ENCODE measurements around the gene HSD17B14. TPM values are rescaled to one million over a fixed set of nuclear protein-coding genes. Genes with fewer than 3 reads are reported as not detected.

Gene HSD17B14
- total RNA-seq, 1 experiment from 2014 or later = 3.9 TPM

DNA sequence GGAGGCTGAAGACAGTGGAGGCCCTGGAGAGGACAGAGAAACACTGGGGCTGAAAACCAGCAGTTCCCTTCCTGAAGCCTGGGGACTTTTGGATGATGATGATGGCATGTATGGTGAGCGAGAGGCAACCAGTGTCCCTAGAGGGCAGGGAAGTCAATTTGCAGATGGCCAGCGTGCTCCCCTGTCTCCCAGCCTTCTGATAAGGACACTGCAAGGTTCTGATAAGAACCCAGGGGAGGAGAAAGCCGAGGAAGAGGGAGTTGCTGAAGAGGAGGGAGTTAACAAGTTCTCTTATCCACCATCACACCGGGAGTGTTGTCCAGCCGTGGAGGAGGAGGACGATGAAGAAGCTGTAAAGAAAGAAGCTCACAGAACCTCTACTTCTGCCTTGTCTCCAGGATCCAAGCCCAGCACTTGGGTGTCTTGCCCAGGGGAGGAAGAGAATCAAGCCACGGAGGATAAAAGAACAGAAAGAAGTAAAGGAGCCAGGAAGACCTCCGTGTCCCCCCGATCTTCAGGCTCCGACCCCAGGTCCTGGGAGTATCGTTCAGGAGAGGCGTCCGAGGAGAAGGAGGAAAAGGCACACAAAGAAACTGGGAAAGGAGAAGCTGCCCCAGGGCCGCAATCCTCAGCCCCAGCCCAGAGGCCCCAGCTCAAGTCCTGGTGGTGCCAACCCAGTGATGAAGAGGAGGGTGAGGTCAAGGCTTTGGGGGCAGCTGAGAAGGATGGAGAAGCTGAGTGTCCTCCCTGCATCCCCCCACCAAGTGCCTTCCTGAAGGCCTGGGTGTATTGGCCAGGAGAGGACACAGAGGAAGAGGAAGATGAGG is 37.4 kb upstream of the HSD17B14 start:
- ATAC-seq (no peak), DNase-seq (ENCODE audit: low read depth, low spot score) (no peak)
- CTCF ChIA-PET = interaction anchor here (1.3 kb wide), 1 partner anchor 97 kb away, joined by 3 read pairs; no protein-coding TSS in a partner anchor
- H3K9me3 ChIP-seq (ENCODE audit: control insufficient read depth in 1 of 2, insufficient read depth in 1 of 2, low read depth in 1 of 2, low read length in 2 of 2) = no peaks in the 10 kb centered on the region
- no peaks in the 10 kb centered on the region for H3K9me2 ChIP-seq (ENCODE audit: insufficient read depth)
- POLR2A ChIA-PET = interaction anchor here (0.6 to 2.3 kb wide), 5 partner anchors 36 to 225 kb away, joined by 3 to 9 read pairs (median 3); partner anchors contain the start of gene FTL
- H3K4me1 ChIP-seq (ENCODE audit: control insufficient read depth in 1 of 2, insufficient read depth in 2 of 2, low read length in 2 of 2) = peaks cover 46 to 57% of the 10 kb centered on the region in 2 experiments
- TF ChIP-seq FOSL1 (IDR thresholded peaks at IDR 0.05; ENCODE audit: low read depth) (no peak), ELF1 (IDR thresholded peaks at IDR 0.05; ENCODE audit: borderline replicate concordance, low read depth) (no peak), EZH2 (IDR thresholded peaks at IDR 0.05) (no peak), JUND (IDR thresholded peaks at IDR 0.05) (no peak), SIN3A (IDR thresholded peaks at IDR 0.05; ENCODE audit: low read depth) (no peak), EZH2phosphoT487 (IDR thresholded peaks at IDR 0.05; ENCODE audit: borderline replicate concordance) (no peak), YY1 (IDR thresholded peaks at IDR 0.05; ENCODE audit: extremely low read depth, insufficient replicate concordance, low read depth, low read length) (no peak), ZNF274 (IDR thresholded peaks at IDR 0.05; ENCODE audit: low read depth, low read length) (no peak), SRF (IDR thresholded peaks at IDR 0.05; ENCODE audit: low read depth) (no peak), CBX3 (IDR thresholded peaks at IDR 0.05; ENCODE audit: low read depth) (no peak), ZFX (IDR thresholded peaks at IDR 0.05) (no peak)
- TF ChIP-seq, protein P1, sequence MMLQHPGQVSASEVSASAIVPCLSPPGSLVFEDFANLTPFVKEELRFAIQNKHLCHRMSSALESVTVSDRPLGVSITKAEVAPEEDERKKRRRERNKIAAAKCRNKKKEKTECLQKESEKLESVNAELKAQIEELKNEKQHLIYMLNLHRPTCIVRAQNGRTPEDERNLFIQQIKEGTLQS (IDR thresholded peaks at IDR 0.05) = no peak
- TF ChIP-seq, protein P2, sequence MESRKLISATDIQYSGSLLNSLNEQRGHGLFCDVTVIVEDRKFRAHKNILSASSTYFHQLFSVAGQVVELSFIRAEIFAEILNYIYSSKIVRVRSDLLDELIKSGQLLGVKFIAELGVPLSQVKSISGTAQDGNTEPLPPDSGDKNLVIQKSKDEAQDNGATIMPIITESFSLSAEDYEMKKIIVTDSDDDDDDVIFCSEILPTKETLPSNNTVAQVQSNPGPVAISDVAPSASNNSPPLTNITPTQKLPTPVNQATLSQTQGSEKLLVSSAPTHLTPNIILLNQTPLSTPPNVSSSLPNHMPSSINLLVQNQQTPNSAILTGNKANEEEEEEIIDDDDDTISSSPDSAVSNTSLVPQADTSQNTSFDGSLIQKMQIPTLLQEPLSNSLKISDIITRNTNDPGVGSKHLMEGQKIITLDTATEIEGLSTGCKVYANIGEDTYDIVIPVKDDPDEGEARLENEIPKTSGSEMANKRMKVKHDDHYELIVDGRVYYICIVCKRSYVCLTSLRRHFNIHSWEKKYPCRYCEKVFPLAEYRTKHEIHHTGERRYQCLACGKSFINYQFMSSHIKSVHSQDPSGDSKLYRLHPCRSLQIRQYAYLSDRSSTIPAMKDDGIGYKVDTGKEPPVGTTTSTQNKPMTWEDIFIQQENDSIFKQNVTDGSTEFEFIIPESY (IDR thresholded peaks at IDR 0.05; ENCODE audit: extremely low read depth, insufficient replicate concordance, low read length) = no peak
- TF ChIP-seq, protein P3, sequence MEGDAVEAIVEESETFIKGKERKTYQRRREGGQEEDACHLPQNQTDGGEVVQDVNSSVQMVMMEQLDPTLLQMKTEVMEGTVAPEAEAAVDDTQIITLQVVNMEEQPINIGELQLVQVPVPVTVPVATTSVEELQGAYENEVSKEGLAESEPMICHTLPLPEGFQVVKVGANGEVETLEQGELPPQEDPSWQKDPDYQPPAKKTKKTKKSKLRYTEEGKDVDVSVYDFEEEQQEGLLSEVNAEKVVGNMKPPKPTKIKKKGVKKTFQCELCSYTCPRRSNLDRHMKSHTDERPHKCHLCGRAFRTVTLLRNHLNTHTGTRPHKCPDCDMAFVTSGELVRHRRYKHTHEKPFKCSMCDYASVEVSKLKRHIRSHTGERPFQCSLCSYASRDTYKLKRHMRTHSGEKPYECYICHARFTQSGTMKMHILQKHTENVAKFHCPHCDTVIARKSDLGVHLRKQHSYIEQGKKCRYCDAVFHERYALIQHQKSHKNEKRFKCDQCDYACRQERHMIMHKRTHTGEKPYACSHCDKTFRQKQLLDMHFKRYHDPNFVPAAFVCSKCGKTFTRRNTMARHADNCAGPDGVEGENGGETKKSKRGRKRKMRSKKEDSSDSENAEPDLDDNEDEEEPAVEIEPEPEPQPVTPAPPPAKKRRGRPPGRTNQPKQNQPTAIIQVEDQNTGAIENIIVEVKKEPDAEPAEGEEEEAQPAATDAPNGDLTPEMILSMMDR (IDR thresholded peaks at IDR 0.05 in 2 of 3, conservative IDR thresholded peaks at IDR 0.05 in 1 of 3; ENCODE audit: borderline replicate concordance in 1 of 3, insufficient read depth in 1 of 3, low read depth in 2 of 3, low read length in 2 of 3) = no peak
- peak overlapping the region; percentile 100 for H3K9ac ChIP-seq (ENCODE audit: low read length)
- H3K4me2 ChIP-seq (ENCODE audit: low read length) = peak overlapping the region; percentile 89
- peaks cover 16% of the 10 kb centered on the region; the same call in 1 of the 2 replicates for H4K20me1 ChIP-seq (ENCODE audit: insufficient read depth)
- intact Hi-C loops (cut with micrococcal nuclease) = loop anchor here (5.0 kb wide), 1 partner anchor 94 kb away; the partner anchor contains the start of gene FTL
- H3K4me3 ChIP-seq (replicated peaks in 1 of 2; ENCODE audit: low read depth in 1 of 2, low read length in 2 of 2) = peak overlapping the region; percentile 93 to 100
- peaks cover 13 to 27% of the 10 kb centered on the region in 2 experiments for H3K36me3 ChIP-seq (ENCODE audit: control insufficient read depth in 1 of 2, insufficient read depth in 2 of 2, low read length in 2 of 2)
- H2AFZ ChIP-seq (ENCODE audit: low read depth, low read length, poor library complexity, severe bottlenecking) = no peak overlapping the region
- RAD21 ChIA-PET (ENCODE audit: low non-redundant PET in 1 of 2, low total read pairs in 2 of 2, uncharacterized antibody in 2 of 2, unreplicated experiment in 2 of 2) = no interaction called here
- no TSS peak for BruUV-seq (replicated peaks)
- H3K27me3 ChIP-seq (ENCODE audit: insufficient read depth, low read length) = no peaks in the 10 kb centered on the region
- H3K79me2 ChIP-seq (ENCODE audit: insufficient read depth, low read length) = peaks cover 42% of the 10 kb centered on the region
- H3K27ac ChIP-seq (ENCODE audit: low read depth, low read length) = peak overlapping the region; percentile 90

Data from HCT116 (cell line).